ENCODE results near the gene TALDO1.

Gene TALDO1

DNA sequence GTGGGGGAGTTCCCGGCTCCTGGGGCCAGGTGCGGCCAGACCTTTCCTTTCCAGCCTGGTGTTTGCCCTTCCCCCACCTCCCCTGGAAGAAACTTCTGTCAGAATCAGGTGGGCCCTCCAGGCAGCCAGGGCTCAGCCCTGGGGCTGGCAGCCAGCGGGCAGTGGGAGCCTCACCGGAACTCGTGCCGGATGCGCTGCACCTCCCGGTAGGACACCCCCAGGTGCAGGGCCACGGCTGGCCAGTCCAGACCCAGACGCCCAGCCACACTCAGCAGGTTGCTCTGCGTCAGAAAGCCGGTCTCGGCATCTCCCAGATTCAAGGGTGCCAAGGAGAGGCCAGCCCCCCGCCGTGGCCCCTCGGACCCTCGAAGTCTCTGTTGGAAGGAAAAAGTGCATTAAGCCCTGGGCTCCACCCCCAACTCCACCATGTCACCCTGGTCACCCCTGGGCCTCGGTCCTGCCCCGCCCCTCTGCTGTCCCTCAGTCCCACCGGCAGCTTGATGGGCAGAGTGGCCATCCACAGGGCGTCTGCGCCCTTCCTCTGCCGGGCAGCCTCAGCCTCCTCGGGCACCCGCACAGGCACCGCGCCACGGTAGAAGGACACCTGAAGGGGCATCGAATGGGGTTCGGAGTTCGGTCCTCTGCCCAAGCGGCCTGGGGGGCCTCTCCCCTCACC, 52.5 kb downstream of the TALDO1 start:
- no peak for DNase-seq (ENCODE audit: low read depth in 3 of 3)

DNA sequence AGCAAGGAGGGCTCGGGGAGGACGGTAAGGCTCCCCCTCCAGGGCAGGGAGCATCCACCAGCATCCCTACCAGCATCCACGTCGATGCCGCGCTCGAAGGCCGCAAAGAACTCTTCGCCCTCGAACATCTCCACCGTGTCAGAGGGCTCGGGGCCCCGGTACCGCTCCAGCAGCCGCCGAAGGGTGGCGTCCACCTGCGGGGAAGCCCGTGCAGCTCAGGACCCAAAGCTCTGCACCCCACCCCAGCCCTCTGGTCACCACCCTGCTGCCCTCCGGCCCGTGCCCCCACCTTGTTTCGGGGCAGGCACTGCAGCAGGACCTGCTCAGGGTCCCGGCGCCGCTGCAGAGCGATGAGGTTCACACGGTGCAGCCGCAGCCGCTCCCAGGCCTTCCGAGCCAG, 53.2 kb downstream of the TALDO1 start:
- no peak for DNase-seq (ENCODE audit: low read depth in 3 of 3)

DNA sequence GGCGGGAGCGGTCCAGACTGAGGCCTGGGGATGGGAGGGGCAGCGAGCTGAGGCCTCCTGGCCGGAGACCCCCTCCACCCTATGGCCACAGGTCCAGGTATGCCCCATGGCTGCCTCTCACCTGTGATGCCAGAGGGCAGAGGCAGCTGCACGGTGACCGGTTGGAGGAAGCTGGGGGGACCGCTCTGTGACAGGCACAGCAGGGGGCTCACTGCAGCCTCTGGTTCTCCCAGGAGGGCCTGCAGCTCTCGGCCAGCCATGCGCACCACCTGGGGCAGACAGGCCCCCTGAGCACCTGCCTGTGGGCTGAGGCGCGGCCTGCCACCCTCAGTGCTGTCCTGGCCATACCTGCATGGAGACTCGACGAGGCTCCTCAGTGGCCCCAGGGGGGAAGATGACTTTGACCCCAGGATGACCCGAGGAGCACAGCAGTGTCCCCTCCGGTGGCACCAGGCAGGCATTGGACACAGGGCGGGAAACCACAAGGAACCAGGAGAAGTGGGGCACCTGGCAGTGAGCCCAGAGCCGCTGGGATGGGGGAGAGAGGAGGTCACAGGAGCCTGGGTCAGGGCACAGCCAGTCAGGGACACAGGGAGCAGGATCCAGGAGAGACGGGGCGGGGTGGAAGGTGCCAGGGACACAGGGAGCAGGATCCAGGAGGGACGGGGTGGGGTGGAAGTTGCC, 54.0 kb downstream of the TALDO1 start:
- no peak for DNase-seq (ENCODE audit: low read depth in 3 of 3)

DNA sequence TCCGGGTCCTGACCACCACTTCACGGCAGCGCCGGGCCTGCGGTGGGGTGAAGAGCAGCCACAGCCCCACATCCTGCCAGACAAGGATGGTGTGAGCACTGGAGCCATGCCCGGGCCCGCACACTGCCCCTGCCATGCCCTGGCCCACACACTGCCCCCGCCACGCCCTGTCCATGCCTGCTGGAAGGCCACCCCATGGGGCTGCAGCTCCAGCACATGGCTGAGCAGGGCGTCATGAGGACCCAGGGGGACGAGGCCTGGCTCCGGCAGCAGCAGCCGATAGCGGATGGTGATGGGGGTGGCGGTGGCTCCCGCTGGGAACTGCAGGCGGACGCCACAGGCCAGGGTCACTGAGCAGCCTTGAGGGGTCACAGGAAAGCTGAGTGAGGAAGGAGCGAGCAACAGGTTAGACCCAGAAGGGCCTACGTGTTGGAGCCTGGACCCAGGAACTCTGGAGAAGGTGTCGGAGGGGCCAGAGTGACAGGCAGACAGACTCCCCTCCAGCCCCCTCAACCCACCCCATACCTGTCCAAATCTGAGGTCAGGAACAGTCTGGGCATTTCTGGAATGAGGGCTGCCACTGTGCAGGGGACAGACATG, 54.9 kb downstream of the TALDO1 start:
- no peak for DNase-seq (ENCODE audit: low read depth in 3 of 3)

DNA sequence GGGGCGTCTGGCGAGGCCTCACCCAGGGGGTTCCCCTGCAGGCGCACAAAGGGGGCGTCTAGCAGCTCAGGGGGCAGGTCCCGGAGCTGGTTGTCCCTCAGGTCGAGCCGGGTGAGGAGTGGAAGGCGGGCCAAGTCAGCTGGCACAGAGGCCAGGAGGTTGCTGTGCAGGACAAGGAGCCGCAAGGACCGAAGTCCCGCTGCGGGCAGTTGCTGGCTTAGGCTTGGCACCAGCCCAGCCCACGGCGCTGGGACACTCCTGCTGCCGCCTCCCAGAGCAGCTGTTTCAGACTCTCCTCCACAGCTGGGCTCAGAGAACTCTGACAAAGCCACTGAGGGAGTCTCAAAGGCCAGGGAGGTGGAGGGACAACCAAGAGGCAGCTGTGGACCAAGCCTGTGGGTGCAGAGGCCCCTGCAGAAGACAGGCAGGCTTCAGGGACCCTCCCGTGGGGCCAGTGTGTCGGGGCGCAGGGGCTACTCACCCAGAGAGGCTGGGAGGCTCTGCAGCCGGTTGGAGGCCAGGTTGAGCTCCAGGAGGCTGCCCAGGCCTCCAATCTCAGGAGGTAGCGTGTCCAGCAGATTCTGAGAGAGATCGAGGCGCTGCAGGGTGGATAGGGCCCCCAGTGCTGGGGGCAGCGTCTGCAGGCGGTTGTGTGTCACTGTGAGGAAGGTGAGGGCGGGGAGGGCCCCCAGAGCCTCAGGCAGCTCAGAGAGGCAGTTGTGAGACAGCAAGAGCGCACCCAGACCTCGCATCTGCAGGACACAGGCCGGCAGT, 55.6 kb downstream of the TALDO1 start:
- DNase-seq (ENCODE audit: low read depth in 3 of 3) = no peak

DNA sequence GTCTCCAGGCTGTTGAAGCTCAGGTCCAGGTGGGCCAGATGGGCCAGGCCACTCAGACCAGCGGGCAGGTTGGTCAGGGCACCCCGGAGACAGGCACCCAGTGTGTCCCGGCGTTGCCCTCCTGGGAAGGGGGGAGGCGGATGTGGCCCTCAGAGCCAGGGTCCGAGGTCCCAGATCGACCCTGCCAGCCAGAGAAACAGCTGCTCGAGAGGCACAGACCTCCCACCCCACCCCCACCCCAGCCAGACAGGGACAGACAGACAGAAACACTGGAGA, 56.1 kb downstream of the TALDO1 start:
- no peak for DNase-seq (ENCODE audit: low read depth in 3 of 3)

DNA sequence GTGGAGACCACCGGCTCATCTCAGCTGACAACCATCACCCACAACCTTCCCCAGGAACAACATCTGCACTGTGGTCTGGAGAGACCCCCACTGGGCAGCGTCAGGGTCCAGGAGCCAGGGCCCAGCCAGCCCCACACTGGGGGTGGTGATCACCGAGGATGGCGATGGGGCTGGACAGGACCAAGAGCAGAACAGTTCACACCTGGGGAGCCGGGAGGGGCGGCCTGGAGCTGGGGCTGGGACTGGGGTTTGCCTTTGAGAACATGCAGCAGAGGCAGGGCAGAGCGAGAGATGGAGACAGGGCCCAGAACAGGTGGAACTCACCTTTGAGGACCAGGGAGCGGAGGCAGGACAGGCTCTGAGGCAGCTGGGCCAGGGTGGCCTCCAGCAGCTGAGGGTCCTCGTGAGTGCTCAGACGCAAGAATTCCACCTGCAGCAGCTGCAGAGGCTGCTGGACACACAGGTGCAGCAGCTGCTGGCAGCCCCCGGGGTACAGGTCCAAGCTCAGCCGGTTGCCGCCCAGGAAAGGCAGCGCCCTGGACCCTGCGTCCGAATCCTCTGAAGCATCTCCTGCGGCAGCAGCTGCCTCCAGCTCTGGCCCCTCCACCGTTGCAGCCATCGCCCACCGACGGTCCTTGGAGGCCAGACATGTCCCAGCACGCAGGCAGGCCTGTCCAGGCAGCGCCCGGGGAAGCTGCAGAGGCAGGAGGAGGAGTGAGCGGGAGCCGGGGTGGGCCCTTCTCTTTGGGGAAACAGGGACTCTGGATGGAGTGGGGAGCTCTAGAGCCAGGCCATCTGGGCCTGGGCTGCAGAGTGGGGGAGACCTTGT, 56.7 kb downstream of the TALDO1 start:
- no peak for DNase-seq (ENCODE audit: low read depth in 3 of 3)

DNA sequence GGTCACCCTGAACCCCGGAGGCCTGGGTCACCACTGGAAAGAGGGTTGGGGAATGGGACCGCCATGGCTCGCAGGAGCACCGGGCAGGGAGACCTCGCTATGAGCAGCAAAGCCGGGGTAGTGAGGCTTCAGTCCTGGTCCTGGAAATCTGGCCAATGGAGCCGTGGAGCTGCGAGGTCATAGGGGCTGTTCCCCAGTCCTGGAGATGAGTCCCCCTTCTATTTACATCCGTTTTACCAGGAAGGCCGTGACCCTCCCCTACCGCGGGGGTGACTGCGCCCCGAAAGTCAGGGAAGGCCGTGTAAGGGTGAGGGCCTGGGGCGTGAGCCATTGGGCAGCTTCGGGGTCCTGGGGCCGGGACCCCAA, 57.3 kb downstream of the TALDO1 start:
- no peak for DNase-seq (ENCODE audit: low read depth in 3 of 3)

DNA sequence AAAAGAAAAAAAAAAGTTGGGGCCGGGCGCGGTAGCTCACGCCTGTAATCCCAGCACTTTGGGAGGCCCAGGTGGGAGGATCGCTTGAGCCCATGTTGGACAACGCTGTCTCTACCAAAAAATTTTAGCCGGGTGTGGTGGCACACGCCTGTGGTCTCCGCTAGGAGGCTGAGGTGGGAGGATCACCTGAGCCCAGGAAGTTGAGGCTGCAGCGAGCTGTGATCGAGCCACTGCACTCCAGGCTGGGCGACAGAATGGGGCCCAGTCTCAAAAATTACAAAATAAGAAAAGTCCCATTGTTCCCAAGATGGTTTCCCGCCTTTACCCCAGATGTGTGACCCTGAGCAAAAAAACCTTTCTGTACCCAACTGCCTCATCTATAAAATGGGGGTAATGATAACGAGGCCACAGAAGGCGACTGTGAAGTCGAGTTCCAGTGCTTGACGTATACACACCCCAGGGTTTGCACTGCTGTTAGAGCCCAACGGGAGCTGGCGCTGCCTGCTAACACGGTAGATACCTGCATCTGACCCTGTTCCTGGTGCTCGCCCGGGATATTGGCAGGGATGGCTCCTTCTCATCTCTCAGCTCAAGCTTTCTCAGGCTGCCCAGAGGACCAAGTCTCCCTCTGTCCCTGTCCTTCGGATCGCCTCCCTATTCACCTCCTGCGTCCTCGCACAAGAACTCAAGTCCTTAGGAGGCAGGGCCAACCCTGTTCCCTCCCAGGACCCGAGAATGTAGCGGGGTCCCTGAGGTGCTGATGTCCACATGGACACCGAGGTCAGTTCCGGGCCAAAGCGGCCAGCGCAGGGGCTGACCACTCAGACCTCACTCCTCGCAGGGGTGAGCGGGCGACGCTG, 61.4 kb downstream of the TALDO1 start:
- no peak for DNase-seq (ENCODE audit: low read depth in 3 of 3)

DNA sequence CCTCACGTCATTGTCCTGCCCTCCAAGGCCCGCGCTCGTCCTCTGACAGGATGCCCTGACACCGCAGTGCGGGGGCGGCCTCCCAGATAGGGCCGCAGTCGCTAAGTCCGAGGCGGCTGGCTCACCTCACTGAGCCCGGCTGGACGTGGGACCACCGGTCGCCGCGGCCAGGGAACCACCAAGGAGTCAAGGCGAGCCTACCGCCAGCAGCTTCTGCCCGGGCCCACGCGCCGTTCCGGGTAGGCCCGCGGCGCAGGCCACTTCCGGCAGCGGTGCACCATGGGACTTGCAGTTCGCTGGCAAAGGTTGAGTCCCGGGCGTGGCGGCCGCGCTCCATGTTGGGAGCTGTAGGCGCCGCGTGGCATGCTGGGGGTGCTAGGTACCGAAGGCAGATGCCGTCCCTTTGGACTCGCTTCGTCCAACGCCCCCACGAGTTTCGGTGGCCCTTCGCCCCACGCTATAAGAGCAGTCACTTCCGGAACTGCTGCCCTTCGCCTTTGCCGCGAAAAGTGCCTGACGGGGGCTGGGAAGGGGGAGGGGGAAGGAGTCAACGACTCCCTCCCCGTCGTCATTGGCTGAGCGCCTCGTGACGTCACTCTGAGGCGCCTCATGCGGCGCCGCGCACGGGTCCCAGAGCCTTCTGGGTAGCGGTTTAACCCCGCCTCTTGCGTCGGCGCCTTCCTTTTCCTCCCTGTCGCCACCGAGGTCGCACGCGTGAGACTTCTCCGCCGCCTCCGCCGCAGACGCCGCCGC, 62.2 kb downstream of the TALDO1 start, which contains the start of gene RPLP2:
Gene RPLP2, plus strand, starts transcription at position 681 of the 753 bp plus-strand sequence. CDS start 268 bp downstream, outside the sequence.
- DNase-seq (ENCODE audit: low read depth in 3 of 3) = peak; percentile 95 to 98 (median 96)

DNA sequence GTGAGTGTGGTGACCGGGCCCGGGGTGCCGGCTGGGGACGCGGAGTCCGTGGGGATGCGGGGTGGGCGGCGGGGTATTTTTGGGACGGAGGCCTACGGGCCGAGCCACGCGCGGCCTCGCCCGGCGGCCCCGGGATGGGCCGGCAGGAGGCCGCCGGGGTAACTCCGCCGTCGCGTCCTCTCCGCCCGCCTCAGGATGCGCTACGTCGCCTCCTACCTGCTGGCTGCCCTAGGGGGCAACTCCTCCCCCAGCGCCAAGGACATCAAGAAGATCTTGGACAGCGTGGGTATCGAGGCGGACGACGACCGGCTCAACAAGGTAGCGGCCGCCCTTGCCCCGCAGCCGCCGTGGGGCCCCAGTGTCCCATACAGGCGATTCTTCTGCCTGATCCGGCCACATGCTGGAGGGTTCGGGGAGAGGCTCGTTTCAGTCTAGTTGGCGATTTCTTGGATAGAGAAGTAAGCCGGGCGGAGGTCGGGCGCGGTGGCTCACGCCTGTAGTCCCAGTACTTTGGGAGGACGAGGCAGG, 62.8 kb downstream of the TALDO1 start:
- no peak for DNase-seq (ENCODE audit: low read depth in 3 of 3)

DNA sequence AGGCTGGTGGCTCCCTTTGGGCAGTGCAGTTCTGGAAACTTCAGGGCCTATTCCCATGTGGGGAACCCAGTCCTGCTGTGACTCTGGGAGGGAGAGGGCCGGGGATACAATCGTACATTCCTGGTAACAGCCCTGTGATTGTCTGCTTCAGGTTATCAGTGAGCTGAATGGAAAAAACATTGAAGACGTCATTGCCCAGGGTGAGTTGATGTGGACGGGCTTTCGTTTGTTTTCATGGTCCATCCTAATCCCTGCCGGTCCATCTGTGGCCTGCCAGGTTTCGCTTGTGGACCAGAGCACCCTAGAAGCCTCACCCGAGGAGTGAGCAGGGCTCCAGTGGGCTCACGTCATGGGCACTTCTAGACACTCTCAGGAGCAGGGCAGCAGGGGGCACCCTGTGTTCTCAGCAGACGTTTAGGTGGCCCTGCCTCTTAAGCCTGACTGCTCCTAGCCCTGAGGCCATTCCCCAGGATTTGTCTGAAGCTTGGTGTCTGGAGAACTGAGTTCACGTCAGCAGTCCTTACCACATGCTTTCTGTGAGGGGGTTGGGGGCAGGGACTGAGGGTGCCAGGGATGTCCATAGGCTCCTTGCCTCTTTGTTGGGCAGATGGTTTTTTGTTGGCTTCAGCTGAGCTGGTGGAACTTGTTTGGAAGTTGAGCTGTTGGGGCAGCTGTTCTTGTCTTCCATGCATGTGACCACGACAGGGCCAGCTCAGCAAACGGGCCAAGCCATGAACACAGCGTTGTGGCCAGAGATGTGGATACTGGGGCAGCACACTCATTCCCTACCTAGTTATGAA, 64.4 kb downstream of the TALDO1 start:
- DNase-seq (ENCODE audit: low read depth in 3 of 3) = no peak

DNA sequence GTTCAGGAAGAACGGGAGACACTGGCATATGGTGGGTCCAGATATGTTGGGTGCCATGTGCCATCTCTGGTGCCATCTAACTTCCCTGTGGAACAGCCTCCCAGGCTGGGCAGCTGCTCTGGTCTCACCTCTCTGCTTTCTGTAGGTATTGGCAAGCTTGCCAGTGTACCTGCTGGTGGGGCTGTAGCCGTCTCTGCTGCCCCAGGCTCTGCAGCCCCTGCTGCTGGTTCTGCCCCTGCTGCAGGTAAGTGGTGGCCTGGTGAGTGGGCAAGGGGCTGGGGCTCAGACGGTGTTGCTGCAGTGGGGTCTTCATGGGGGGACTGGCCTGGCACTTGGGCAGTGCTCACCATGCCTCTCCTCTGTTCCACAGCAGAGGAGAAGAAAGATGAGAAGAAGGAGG, 65.1 kb downstream of the TALDO1 start:
- DNase-seq (ENCODE audit: low read depth in 3 of 3) = no peak

DNA sequence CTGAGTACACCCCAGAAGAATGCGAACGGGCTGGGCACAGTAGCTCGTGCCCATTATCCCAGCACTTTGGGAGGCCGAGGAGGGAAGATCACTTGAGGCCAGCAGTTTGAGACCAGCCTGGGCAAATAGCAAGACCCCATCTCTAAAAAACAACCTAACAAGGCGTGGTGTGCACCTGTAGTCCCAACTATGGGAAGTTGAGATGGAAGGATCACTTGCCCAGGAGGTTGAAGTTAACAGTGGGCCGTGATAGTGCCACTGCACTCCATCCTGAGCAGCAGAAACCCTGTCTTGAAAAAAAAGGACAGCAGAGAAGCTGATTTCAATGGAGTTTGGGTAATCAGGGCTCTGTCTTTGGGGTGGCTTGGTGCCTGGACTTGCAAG, 65.8 kb downstream of the TALDO1 start:
- no peak for DNase-seq (ENCODE audit: low read depth in 3 of 3)

DNA sequence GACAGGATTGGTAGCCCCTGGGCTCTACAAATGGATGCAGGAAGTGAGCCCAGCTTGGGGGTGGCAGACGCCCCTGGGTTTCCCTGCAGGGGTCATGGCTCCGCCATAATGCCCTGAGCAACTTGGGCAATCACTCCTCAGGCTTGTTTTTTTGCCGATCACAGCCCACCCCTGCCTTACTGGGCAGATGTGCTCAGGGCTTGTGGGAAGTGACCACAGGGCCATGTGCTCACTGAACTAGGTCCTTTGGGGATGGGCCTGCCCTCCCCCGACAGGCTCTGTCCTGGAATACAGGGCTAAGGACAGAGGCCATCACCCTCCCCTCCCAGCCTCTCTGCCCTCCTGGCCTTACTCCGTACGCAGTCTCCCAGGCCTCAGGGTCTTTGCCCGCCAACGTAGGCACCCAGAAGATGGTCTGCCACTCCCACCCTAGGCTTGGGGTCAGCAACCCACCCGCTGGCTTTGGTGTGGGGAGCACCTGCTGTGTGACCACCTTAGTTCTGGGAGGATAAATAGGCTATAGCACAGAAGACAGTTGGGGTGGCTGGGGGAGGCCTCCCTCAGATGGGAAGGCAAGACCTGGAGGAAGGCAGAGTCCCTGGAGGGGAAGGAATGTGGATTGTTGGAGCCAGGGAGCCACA, 66.3 kb downstream of the TALDO1 start:
- no peak for DNase-seq (ENCODE audit: low read depth in 3 of 3)

Measured in stimulated activated CD4-positive, alpha-beta T cell treated with anti-CD3 and anti-CD28 coated beads, TNF-alpha, amount 100 ng/mL, for 24 hours (primary cell).